Measurements from ENCODE around the gene TBC1D24. TPM values are rescaled to one million over a fixed set of nuclear protein-coding genes. Genes with fewer than 3 reads are reported as not detected.
"Not testable (repeated sequence)": the region's sequence is repeated elsewhere in the genome, so short reads cannot be mapped to it uniquely, and the experiment has no call there.

TBC1D24 gene
- total RNA-seq, 1 donor from 2014 or later, result 25.0 TPM

DNA sequence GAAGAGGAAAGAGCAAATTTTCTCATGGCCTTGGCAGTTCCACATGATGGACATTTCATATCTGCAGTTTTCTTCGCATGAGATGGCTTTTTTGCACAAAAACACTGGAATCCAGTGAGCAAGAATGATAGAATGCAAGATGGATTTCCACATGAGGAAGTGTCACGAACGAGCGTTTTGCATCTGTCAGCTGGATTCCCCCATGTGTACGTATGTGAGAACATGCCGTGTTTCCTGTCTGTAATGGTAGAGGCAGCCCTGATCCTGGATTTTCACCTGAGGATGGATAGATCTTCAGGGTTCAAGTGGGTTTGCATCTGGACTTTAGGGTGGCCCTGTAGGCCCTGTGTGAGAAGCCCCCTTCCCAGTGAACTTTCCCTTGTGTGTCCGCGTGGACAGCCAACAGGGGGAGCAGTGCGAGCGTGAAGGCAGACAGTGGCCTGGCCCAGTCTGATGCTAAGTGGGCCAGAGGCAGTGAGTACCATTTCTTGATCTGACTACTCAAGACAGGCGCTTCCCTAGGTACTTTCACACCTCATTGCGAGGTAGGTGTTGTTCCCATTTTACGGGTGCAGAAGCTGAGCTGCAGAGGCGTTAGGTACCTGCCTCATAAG is 65.0 kb downstream of the TBC1D24 start:
- not testable (repeated sequence) for H3K27ac Mint-ChIP-seq; H3K27me3 Mint-ChIP-seq (ENCODE audit: low read depth); H3K36me3 Mint-ChIP-seq; DNase-seq (ENCODE audit: low spot score in 2 of 2, unreplicated experiment in 2 of 2); H3K9me3 Mint-ChIP-seq
- Mint-ChIP-seq H3K4me3 (peak overlapping the region; percentile 68), H3K4me1 (peaks cover 10% of the 10 kb centered on the region)
- peak; percentile 21 for TF ChIP-seq CTCF (IDR thresholded peaks at IDR 0.05; ENCODE audit: unreplicated experiment)

GRCh38 chr16:2540912-2541311 is 66.0 kb downstream of the TBC1D24 start:
- not testable (repeated sequence) for H3K4me3 Mint-ChIP-seq; H3K27me3 Mint-ChIP-seq (ENCODE audit: low read depth); DNase-seq (ENCODE audit: low spot score in 2 of 2, unreplicated experiment in 2 of 2); H3K36me3 Mint-ChIP-seq; H3K27ac Mint-ChIP-seq; H3K9me3 Mint-ChIP-seq
- peaks cover 10% of the 10 kb centered on the region for H3K4me1 Mint-ChIP-seq

GRCh38 chr16:2541409-2541808 is 66.5 kb downstream of the TBC1D24 start:
- DNase-seq (ENCODE audit: low spot score in 2 of 2, unreplicated experiment in 2 of 2); H3K4me3 Mint-ChIP-seq; H3K27ac Mint-ChIP-seq; H3K36me3 Mint-ChIP-seq; H3K27me3 Mint-ChIP-seq (ENCODE audit: low read depth); H3K9me3 Mint-ChIP-seq: not testable (repeated sequence)
- peaks cover 10% of the 10 kb centered on the region for H3K4me1 Mint-ChIP-seq

- not testable (repeated sequence) for H3K9me3 Mint-ChIP-seq; H3K4me3 Mint-ChIP-seq; DNase-seq (ENCODE audit: low spot score in 2 of 2, unreplicated experiment in 2 of 2); H3K36me3 Mint-ChIP-seq; H3K27me3 Mint-ChIP-seq (ENCODE audit: low read depth); H3K4me1 Mint-ChIP-seq; H3K27ac Mint-ChIP-seq
Measured at GRCh38 chr16:2543771-2544170, 68.8 kb downstream of the TBC1D24 start.

DNA sequence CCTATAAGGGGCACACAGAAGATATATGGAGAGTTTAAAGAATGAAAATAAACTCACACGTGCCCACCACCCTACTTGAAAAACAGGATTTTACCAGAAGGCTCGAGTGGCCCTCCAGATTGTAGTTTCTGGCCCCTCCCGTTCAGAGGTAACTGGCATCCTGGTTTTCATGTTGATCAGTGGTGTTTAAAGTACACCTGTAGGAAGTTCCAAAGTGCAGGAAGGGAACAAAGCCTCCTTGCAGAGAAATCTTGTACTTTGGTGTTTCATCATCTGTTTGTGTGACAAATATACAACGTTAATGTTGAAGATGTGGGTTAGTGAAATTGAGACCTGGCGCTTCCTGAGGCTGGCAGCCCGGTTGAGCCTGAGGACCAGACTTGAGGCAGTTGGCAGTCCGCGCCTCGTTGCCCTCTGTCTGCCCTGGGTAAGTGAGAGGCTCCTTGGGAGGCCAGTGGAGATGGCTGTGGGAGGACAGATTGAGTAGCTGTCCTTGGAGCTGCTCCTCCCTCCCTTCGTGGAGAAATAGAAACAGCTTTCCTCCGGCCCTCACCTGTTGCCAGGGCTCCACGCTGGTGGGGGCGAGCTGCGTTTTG is 75.5 kb downstream of the TBC1D24 start:
- not testable (repeated sequence) for DNase-seq (ENCODE audit: low spot score in 2 of 2, unreplicated experiment in 2 of 2); H3K4me3 Mint-ChIP-seq

DNA sequence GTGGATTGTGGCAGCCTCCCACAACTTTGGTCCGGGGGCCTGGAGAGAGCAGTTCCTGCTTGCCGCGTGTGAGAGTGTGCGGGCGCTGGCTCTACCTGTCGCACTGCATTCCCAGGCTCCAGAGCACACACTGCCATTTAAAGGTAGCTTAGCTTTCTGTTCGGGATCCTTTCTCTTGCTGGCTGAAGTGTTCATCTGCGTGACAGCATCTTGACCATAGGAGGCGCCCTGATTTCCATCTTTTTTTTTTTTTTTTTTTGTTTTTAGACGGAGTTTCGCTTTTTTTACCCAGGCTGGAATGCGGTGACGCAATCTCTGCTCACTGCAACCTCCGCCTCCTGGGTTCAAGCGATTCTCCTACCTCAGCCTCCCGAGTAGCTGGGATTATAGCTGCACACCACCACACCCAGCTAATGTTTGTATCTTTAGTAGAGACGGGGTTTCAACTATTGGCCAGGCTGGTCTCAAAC is 76.5 kb downstream of the TBC1D24 start:
- not testable (repeated sequence) for DNase-seq (ENCODE audit: low spot score in 2 of 2, unreplicated experiment in 2 of 2)
- H3K27ac Mint-ChIP-seq, result peak overlapping the region; percentile 96

More for the DNA sequence above, 75.5 kb downstream of the TBC1D24 start:
- not testable (repeated sequence) for H3K27ac Mint-ChIP-seq; H3K27me3 Mint-ChIP-seq (ENCODE audit: low read depth); H3K36me3 Mint-ChIP-seq; H3K9me3 Mint-ChIP-seq; H3K4me1 Mint-ChIP-seq

DNA sequence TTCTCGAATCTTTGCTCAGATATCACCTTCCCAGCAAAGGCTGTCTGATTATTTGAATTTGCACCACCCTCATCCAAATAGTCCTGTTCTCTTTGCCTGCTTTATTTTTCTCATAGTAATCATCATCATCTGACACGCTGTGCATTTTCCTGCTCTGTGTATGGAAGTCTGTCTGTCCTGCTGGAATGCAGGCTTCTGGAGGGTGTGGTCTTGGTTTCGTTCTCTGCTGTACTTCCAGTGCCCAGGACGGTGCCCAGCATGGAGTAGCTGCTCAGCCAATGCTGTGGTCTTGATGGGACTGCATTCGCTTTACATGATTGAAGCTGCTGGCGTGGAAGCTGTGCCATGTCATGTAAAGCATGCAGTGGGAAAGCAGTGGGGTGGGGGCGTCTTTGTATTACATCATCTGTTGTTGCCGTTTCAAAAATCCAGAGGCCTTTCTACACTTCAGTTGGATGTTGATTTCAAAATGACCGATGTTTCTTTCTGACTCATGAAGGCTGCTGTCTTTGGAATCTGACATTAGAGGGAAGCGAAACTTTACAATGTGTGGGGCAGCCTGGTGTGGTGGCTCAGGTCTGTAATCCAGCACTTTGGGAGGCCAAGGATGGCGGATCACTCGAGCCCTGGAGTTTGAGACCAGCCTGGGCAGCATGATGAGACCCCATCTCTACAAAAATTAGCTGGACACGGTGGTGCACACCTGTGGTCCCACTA is 79.9 kb downstream of the TBC1D24 start:
- H3K27ac Mint-ChIP-seq, H3K4me1 Mint-ChIP-seq: not testable (repeated sequence)

More for the DNA sequence above, 76.5 kb downstream of the TBC1D24 start:
- H3K4me3 Mint-ChIP-seq; H3K27me3 Mint-ChIP-seq (ENCODE audit: low read depth); H3K36me3 Mint-ChIP-seq; H3K4me1 Mint-ChIP-seq; H3K9me3 Mint-ChIP-seq: not testable (repeated sequence)
- peak; percentile 14 for TF ChIP-seq CTCF (IDR thresholded peaks at IDR 0.05; ENCODE audit: unreplicated experiment)

More for the DNA sequence above, 79.9 kb downstream of the TBC1D24 start:
- H3K4me3 Mint-ChIP-seq; H3K9me3 Mint-ChIP-seq; H3K36me3 Mint-ChIP-seq; H3K27me3 Mint-ChIP-seq (ENCODE audit: low read depth); DNase-seq (ENCODE audit: low spot score in 2 of 2, unreplicated experiment in 2 of 2): not testable (repeated sequence)

Small RNAs within 50 kb of the gene (microRNA-seq; reads per million reads assigned to microRNA genes)
- gene MIR3178, result not detected
- not detected for gene MIR6767
- not detected for gene MIR6768

Other genes with a start within 250 kb of the TBC1D24 start
- gene DNASE1L2, start 238.7 kb upstream of the TBC1D24 start, total RNA-seq, result 1.0 to 1.4 TPM (median 1.2 TPM) in 3 replicates
- gene ECI1, start 223.5 kb upstream of the TBC1D24 start, total RNA-seq, result 53.3 to 54.8 TPM (median 54.5 TPM) in 3 replicates
- 229 to 243 TPM (median 229 TPM) in 3 replicates for gene RNPS1, start 207.0 kb upstream of the TBC1D24 start, total RNA-seq
- 3.5 to 3.9 TPM (median 3.6 TPM) in 3 replicates for gene ABCA3, start 134.4 kb upstream of the TBC1D24 start, total RNA-seq
- 15.2 to 17.4 TPM (median 16.7 TPM) in 3 replicates for gene CCNF, start 45.7 kb upstream of the TBC1D24 start, total RNA-seq
- gene TEDC2, start 15.0 kb upstream of the TBC1D24 start, total RNA-seq, result 14.5 to 16.0 TPM (median 14.7 TPM) in 3 replicates
- 17.4 to 17.9 TPM (median 17.5 TPM) in 3 replicates for gene NTN3, start 3.8 kb upstream of the TBC1D24 start, total RNA-seq
- gene ATP6V0C, start 38.8 kb downstream of the TBC1D24 start, total RNA-seq, result 143 to 151 TPM (median 149 TPM) in 3 replicates
- gene AMDHD2, start 45.2 kb downstream of the TBC1D24 start, total RNA-seq, result 46.3 to 47.2 TPM (median 46.4 TPM) in 3 replicates
- 0.75 to 1.7 TPM (median 1.1 TPM) in 3 replicates for gene CEMP1, start 56.3 kb downstream of the TBC1D24 start, total RNA-seq
- 40.4 to 44.6 TPM (median 42.7 TPM) in 3 replicates for gene PDPK1, start 62.9 kb downstream of the TBC1D24 start, total RNA-seq
- 21.0 to 24.1 TPM (median 23.5 TPM) in 3 replicates for gene KCTD5, start 207.4 kb downstream of the TBC1D24 start, total RNA-seq
- 7.5 to 7.7 TPM (median 7.6 TPM) in 3 replicates for gene PRSS27, start 245.1 kb downstream of the TBC1D24 start, total RNA-seq

All from mesothelial cell of epicardium (in vitro differentiated cells).